ENCODE measurements around the gene USHBP1.

Gene USHBP1

GRCh38 chr19:17242431-17243208 lies 21.9 kb downstream of the USHBP1 start:
- peaks cover 10% of the 10 kb centered on the region for H3K4me1 ChIP-seq (ENCODE audit: control insufficient read depth, low read depth, low read length)
- no peaks in the 10 kb centered on the region for H3K9me3 ChIP-seq (ENCODE audit: control insufficient read depth, low read depth, low read length)
- no peaks in the 10 kb centered on the region for H3K27me3 ChIP-seq (ENCODE audit: control insufficient read depth, insufficient read depth, low read length)
- peaks cover 14% of the 10 kb centered on the region for H3K36me3 ChIP-seq (ENCODE audit: control insufficient read depth, low read depth, low read length)
- H3K4me3 ChIP-seq (ENCODE audit: low read length), result no peak overlapping the region
- H3K27ac ChIP-seq (ENCODE audit: low read length), result no peak overlapping the region
- H3K9ac ChIP-seq (ENCODE audit: low read length), result no peak overlapping the region

DNA sequence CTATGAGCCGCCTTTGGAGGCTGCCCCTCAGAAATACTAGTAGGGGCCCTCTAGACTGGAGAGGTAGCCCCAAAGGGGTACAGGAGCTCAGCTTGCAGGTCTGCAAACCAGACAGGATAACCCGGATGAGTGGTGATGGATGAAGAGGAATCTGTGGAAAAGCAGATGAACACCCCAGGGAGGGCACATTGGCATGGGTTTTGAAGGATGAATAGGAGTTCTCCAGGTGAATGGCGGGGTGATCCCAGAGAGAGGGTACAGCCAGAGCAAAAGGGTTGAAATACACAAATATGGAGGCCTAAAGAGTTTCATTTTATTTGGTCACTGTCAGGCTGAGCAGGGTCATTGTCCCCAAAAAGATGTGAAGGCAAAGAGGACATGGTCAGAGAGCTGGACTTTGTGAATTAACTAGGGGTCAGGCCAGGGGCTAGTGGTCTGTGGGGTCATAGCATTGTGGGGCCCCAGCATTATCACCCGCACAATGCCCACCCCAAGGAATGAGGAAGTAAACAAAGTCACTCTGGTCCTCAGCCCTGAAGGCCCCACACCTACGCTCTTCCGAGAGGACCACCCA lies 23.6 kb downstream of the USHBP1 start:
- Histone ChIP-seq H3K4me1 (ENCODE audit: control insufficient read depth, low read depth, low read length) (peaks cover 5% of the 10 kb centered on the region), H3K9me3 (ENCODE audit: control insufficient read depth, low read depth, low read length) (no peaks in the 10 kb centered on the region), H3K27me3 (ENCODE audit: control insufficient read depth, insufficient read depth, low read length) (no peaks in the 10 kb centered on the region), H3K4me3 (ENCODE audit: low read length) (no peak overlapping the region), H3K9ac (ENCODE audit: low read length) (no peak overlapping the region), H3K27ac (ENCODE audit: low read length) (no peak overlapping the region), H3K36me3 (ENCODE audit: control insufficient read depth, low read depth, low read length) (peaks cover 14% of the 10 kb centered on the region)

- H3K27me3 ChIP-seq (ENCODE audit: control insufficient read depth, insufficient read depth, low read length), result no peaks in the 10 kb centered on the region
- H3K27ac ChIP-seq (ENCODE audit: low read length), result no peak overlapping the region
- H3K4me3 ChIP-seq (ENCODE audit: low read length), result no peak overlapping the region
- H3K9me3 ChIP-seq (ENCODE audit: control insufficient read depth, low read depth, low read length), result no peaks in the 10 kb centered on the region
- peaks cover 14% of the 10 kb centered on the region for H3K36me3 ChIP-seq (ENCODE audit: control insufficient read depth, low read depth, low read length)
- no peak overlapping the region for H3K9ac ChIP-seq (ENCODE audit: low read length)
- H3K4me1 ChIP-seq (ENCODE audit: control insufficient read depth, low read depth, low read length), result peaks cover 5% of the 10 kb centered on the region
Measured at GRCh38 chr19:17240062-17240752, 24.3 kb downstream of the USHBP1 start.

GRCh38 chr19:17237747-17238706 lies 26.5 kb downstream of the USHBP1 start:
- Histone ChIP-seq H3K4me3 (ENCODE audit: low read length) (no peak overlapping the region), H3K9me3 (ENCODE audit: control insufficient read depth, low read depth, low read length) (no peaks in the 10 kb centered on the region), H3K9ac (ENCODE audit: low read length) (no peak overlapping the region), H3K36me3 (ENCODE audit: control insufficient read depth, low read depth, low read length) (peaks cover 20% of the 10 kb centered on the region), H3K27me3 (ENCODE audit: control insufficient read depth, insufficient read depth, low read length) (no peaks in the 10 kb centered on the region), H3K27ac (ENCODE audit: low read length) (no peak overlapping the region), H3K4me1 (ENCODE audit: control insufficient read depth, low read depth, low read length) (peaks cover 5% of the 10 kb centered on the region)

DNA sequence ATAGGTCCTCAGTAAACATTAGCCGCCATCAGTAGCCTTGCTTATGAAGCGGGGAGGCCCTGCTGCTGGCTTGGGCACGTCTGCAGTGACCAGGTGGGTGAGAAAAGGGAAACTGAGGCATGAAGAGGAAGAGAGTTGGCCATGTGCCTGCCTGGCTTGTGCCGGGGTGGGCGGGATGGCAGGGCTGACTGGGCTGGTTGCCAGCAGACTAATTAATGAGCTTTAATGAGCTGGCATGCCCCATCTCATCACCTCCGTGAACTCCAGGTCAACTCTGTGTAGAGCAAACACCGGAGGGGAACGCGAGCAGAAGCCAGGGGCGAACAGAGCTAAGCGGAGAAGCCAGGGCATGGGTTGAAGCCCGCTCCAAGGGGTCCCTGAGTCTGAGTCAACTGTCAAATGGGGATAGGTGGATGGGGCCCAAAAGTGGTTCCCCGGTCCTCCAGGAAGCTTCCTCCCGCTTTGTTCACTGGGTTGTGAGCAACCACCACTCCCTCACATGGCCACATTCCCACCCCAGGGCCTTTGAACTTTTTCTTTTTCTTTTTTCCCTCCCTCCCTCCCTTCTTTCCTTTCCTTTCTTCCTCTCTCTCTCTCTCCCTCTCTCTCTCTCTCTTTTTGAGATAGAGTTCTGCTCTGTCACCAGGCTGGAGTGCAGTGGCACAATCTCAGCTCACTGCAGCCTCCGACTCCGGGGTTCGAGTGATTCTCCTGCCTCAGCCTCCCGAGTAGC lies 27.6 kb downstream of the USHBP1 start:
- peaks cover 5% of the 10 kb centered on the region for H3K4me1 ChIP-seq (ENCODE audit: control insufficient read depth, low read depth, low read length)
- H3K27ac ChIP-seq (ENCODE audit: low read length), result no peak overlapping the region
- no peaks in the 10 kb centered on the region for H3K9me3 ChIP-seq (ENCODE audit: control insufficient read depth, low read depth, low read length)
- H3K27me3 ChIP-seq (ENCODE audit: control insufficient read depth, insufficient read depth, low read length), result no peaks in the 10 kb centered on the region
- H3K4me3 ChIP-seq (ENCODE audit: low read length), result no peak overlapping the region
- H3K36me3 ChIP-seq (ENCODE audit: control insufficient read depth, low read depth, low read length), result peaks cover 26% of the 10 kb centered on the region
- no peak overlapping the region for H3K9ac ChIP-seq (ENCODE audit: low read length)

DNA sequence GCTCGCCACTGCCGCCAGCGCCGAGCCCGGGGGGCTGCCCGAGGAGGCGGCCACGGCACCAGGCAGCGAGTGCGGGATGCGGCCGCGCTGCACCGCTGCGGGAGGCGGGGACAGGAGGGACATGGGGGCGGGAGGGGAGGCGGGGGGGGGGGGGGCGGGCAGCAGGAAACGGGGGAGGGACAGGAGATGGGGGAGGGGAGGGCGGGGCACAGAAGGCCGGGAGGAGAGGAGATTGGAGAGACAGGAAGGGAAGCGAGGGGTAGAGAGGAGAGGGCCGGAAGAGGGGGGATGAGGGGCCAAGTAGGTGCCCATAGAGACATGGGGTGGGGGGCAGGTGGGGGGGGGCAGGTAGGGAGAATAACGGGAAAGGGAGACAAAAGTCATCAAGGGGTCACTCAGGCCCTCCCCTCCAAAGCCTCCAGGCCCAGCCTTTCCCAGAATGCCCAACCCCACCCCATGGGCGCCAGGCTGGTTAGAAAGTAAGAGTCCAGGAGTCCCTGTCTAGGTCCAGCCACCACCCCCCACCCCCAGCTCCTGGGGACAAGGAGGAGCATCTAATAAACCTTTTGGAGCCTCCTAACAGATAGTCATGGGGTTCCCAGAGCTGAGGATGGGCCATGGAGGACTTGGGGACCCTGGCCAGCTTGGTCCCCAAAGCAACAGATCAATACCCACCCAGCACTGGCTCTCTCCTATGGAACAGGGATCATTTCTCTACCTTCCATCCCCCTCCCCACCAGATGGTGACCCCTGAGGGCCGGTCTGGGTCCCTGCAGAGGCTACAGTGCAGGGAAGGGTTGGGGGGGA lies 28.4 kb downstream of the USHBP1 start:
- H3K9ac ChIP-seq (ENCODE audit: low read length), result peak overlapping the region; percentile 70
- no peaks in the 10 kb centered on the region for H3K9me3 ChIP-seq (ENCODE audit: control insufficient read depth, low read depth, low read length)
- peak overlapping the region; percentile 85 for H3K4me3 ChIP-seq (ENCODE audit: low read length)
- no peaks in the 10 kb centered on the region for H3K27me3 ChIP-seq (ENCODE audit: control insufficient read depth, insufficient read depth, low read length)
- H3K36me3 ChIP-seq (ENCODE audit: control insufficient read depth, low read depth, low read length), result peaks cover 31% of the 10 kb centered on the region
- H3K27ac ChIP-seq (ENCODE audit: low read length), result no peak overlapping the region
- H3K4me1 ChIP-seq (ENCODE audit: control insufficient read depth, low read depth, low read length), result peaks cover 5% of the 10 kb centered on the region

GRCh38 chr19:17235300-17235970 lies 29.1 kb downstream of the USHBP1 start:
- peaks cover 5% of the 10 kb centered on the region for H3K4me1 ChIP-seq (ENCODE audit: control insufficient read depth, low read depth, low read length)
- H3K4me3 ChIP-seq (ENCODE audit: low read length), result peak overlapping the region; percentile 85
- H3K27ac ChIP-seq (ENCODE audit: low read length), result peak overlapping the region; percentile 30
- H3K27me3 ChIP-seq (ENCODE audit: control insufficient read depth, insufficient read depth, low read length), result no peaks in the 10 kb centered on the region
- H3K9ac ChIP-seq (ENCODE audit: low read length), result peak overlapping the region; percentile 70
- H3K36me3 ChIP-seq (ENCODE audit: control insufficient read depth, low read depth, low read length), result peaks cover 34% of the 10 kb centered on the region
- no peaks in the 10 kb centered on the region for H3K9me3 ChIP-seq (ENCODE audit: control insufficient read depth, low read depth, low read length)

GRCh38 chr19:17234911-17235299 lies 29.6 kb downstream of the USHBP1 start:
- H3K9me3 ChIP-seq (ENCODE audit: control insufficient read depth, low read depth, low read length), result no peaks in the 10 kb centered on the region
- peaks cover 5% of the 10 kb centered on the region for H3K4me1 ChIP-seq (ENCODE audit: control insufficient read depth, low read depth, low read length)
- H3K9ac ChIP-seq (ENCODE audit: low read length), result peak overlapping the region; percentile 70
- peaks cover 36% of the 10 kb centered on the region for H3K36me3 ChIP-seq (ENCODE audit: control insufficient read depth, low read depth, low read length)
- no peaks in the 10 kb centered on the region for H3K27me3 ChIP-seq (ENCODE audit: control insufficient read depth, insufficient read depth, low read length)
- peak overlapping the region; percentile 85 for H3K4me3 ChIP-seq (ENCODE audit: low read length)
- peak overlapping the region; percentile 30 for H3K27ac ChIP-seq (ENCODE audit: low read length)

GRCh38 chr19:17232258-17232657 lies 32.3 kb downstream of the USHBP1 start:
- Histone ChIP-seq H3K27ac (ENCODE audit: low read length) (no peak overlapping the region), H3K9ac (ENCODE audit: low read length) (no peak overlapping the region), H3K4me1 (ENCODE audit: control insufficient read depth, low read depth, low read length) (peaks cover 5% of the 10 kb centered on the region), H3K9me3 (ENCODE audit: control insufficient read depth, low read depth, low read length) (no peaks in the 10 kb centered on the region), H3K27me3 (ENCODE audit: control insufficient read depth, insufficient read depth, low read length) (no peaks in the 10 kb centered on the region), H3K4me3 (ENCODE audit: low read length) (no peak overlapping the region), H3K36me3 (ENCODE audit: control insufficient read depth, low read depth, low read length) (peaks cover 26% of the 10 kb centered on the region)

DNA sequence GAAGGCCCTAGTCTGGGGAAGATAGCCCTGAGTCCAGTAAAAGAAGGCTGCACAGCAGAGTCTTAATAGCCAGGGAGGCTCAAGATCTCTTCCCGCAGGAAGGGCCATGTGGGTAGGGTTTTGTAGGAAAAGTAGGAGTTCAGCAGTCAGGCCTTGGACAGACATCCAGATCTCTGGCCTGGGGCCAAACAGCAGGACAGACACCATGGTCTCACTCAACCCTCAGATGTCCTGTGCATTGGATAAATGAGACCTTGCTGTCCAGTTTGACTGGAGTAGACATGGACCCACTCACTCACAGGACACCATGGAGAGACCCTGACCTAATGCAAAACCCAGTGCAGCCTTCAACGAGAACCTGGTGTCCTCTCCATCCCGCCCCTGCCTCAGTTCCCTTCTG lies 34.7 kb downstream of the USHBP1 start:
- peaks cover 26% of the 10 kb centered on the region for H3K36me3 ChIP-seq (ENCODE audit: control insufficient read depth, low read depth, low read length)
- no peak overlapping the region for H3K27ac ChIP-seq (ENCODE audit: low read length)
- H3K27me3 ChIP-seq (ENCODE audit: control insufficient read depth, insufficient read depth, low read length), result no peaks in the 10 kb centered on the region
- H3K4me1 ChIP-seq (ENCODE audit: control insufficient read depth, low read depth, low read length), result no peaks in the 10 kb centered on the region
- H3K9ac ChIP-seq (ENCODE audit: low read length), result no peak overlapping the region
- H3K4me3 ChIP-seq (ENCODE audit: low read length), result no peak overlapping the region
- no peaks in the 10 kb centered on the region for H3K9me3 ChIP-seq (ENCODE audit: control insufficient read depth, low read depth, low read length)
